Raji (cell line): Measurements from ENCODE around the gene TFCP2L1.

ENCODE experiments used
- POLR2A ChIP-seq: IDR thresholded peaks from 2 replicates; pipeline ENCODE4 v1.6.1; 2011; ENCODE audit warnings: low read depth, low read length, control low read depth; ENCODE audit not compliant: insufficient read depth

Gene TFCP2L1

GRCh38 chr2:121200419-121201315 is 84.3 kb downstream of the TFCP2L1 start:
- TF ChIP-seq POLR2A, result no peak

GRCh38 chr2:121200011-121200347 is 85.0 kb downstream of the TFCP2L1 start:
- TF ChIP-seq POLR2A, result no peak

GRCh38 chr2:121199281-121200010 is 85.6 kb downstream of the TFCP2L1 start:
- no peak for TF ChIP-seq POLR2A

DNA sequence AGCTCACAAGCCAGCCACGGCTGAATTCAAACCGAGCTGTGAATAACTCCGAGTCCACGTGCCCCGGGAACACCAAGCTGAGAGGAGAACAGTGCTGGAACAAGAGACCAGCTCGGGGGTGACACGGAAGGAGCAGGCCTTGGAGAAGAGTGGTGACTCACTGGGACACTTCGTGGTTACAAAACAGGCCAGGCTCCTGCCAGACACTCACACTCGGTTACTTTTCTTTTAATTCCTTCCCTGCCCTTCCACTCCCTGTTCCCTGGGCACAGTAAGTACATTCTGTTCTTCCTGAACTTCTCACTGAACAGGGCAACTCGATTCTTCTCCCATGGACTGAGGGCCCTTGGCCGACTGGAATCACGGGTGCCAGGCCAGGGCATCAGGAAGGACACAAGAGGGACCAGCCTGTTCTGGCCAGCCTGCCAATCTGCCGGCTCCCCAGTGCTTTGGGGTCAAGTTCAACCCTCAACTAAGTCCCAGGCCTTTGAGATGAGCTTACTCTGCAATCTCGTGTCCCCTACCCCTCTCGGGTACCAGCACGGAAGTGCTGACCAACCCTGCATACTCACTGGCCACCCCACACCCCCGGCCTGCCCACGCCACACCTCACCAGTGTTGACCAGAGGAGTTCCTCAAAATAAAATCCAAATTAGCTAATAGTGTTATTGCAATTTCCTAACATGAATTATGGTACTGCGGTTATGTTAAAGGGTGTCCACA is 87.5 kb downstream of the TFCP2L1 start:
- TF ChIP-seq POLR2A, result no peak

DNA sequence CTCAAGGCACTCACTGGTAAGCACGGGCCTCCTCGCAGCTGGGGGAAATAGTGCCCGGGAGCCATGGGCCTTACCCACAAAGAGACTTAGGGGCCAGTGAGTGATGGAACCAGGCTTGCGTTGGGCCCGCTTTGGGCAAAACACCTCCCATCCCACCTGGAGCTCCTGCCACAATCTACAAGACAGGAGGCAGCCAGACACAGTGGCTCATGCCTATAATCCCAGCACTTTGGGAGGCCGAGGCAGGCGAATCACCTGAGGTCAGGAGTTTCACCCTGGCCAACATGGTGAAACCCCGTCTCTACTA is 88.2 kb downstream of the TFCP2L1 start:
- no peak for TF ChIP-seq POLR2A

DNA sequence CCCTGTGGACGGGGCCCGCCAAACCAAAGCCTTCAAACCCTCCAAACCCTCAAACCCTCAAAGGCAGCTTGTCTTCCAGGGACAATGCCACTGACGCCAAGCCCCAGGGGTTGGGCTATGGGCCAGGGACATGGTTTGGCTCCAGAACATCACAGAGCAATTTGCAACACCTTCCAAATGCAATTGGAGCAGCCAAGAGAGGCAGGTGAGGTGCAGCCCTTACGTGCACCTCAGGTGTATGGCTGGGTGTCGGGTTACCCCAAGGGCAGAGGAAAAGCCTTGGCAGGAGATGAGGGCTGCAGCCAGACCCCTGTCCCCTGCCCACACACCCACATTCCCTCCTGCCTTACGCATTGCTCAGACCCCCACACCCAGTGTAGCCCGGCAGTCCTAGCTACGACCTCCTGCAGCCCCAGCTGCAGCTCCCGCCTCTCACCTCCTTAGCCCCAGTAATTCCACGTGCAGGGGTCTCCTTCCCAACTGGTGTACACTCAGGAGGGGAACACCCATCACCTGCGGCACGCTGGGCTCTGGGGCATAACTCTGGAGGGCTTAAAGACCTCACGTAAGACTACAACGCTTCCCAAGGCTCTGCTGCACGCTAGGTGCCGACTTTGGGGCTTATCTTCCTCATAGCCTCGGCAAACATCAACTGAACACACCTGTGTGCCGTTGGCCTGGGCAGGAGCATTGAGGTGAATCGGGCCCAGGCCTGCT is 88.7 kb downstream of the TFCP2L1 start:
- TF ChIP-seq POLR2A, result no peak

- no peak for TF ChIP-seq POLR2A
Observed at GRCh38 chr2:121195036-121195435, 90.0 kb downstream of the TFCP2L1 start.

DNA sequence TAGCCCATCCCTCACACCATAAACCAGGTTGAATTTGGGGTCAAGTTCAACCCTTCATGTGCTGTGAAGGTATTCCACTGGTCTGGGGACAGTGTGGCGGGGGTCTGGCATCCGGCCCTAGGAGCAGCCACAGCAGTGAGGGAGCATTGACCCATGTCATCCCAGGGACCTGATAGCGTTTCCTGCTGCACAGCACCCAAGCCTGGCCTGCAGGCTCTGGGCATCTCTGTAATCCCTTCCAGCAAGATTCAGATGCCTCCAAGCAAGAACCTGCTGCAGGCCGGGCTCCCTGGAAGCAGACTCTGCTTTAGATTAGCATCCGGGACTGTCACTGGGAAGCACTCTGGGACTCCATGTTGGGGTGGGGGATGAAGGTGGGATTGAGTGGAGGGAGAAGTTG is 90.4 kb downstream of the TFCP2L1 start:
- TF ChIP-seq POLR2A, result no peak

DNA sequence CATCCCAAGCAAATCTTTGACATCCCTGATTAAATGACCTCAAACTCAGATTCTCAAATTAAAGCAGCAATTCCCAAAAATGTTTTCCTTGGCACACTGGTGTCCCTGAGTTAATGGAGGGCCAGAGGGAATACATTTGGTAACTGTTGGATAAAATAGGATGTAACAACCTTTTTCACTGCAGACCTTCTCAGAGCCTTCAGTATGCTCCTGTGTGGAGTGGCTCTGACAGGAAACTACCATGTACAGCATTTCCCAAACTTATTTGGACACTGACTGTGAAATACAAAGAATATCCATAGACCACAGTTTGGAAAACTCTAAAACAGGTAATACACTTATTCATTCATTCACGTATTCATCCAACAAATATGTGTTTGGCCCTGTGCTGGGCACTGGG is 91.8 kb downstream of the TFCP2L1 start:
- no peak for TF ChIP-seq POLR2A

- TF ChIP-seq POLR2A, result no peak
Observed at GRCh38 chr2:121192576-121192975, 92.4 kb downstream of the TFCP2L1 start.

GRCh38 chr2:121191191-121192170 is 93.5 kb downstream of the TFCP2L1 start:
- no peak for TF ChIP-seq POLR2A

GRCh38 chr2:121189661-121190381 is 95.2 kb downstream of the TFCP2L1 start:
- TF ChIP-seq POLR2A, result no peak

DNA sequence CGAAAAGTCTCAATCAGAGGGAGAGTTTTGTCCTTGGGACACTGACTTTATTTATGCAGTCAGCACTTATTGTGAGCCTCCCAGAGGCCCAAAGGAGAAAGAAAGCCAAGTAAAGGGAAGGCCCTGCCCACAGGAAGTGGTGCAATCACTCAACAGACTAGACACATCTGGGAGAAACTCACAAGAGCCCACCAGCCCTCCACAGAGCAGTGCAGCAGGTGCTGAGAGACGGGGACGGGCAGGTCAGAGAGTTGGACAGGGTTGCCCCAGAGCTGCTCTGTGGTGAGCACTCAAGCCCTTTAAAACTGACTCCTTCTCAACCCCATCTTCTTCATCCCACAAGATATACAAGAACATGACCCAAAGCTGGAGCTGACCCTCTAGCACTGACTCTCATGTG is 96.0 kb downstream of the TFCP2L1 start:
- no peak for TF ChIP-seq POLR2A

DNA sequence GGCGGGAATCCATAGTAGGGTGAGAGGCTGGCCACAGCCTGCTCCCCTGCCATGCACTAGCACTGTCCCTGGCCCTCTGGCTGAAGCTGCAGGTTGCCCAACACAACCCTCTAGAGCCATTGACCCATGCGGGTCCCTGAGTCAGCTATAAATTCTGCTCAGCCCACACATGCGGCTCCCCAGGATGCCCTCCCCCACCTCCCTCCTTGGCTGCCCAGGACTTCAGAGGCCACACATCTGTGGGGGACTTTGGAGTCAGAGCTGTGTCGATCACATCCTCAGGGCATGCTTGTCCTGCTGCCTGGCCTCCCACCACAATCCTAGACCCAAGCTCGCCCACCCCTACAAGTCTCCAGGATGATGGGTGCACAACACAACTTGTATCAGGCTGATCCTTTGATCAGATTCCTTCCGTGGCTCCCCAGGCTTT is 97.0 kb downstream of the TFCP2L1 start:
- TF ChIP-seq POLR2A, result no peak
